Inflammatory macrophage (primary cell): ENCODE data around the gene CAPN10.

Source experiments
- DNase-seq, 2 donors: peaks; one replicate each; pipeline ENCODE4 v3.0.0-alpha.2; 2020 to 2022

CAPN10 gene

GRCh38 chr2:240626531-240627300 is 40.2 kb downstream of the CAPN10 start:
- peak; percentile 67 to 82 for DNase-seq

- DNase-seq, result no peak
Observed at GRCh38 chr2:240627736-240628506, 41.4 kb downstream of the CAPN10 start.

GRCh38 chr2:240628507-240628807 is 41.9 kb downstream of the CAPN10 start:
- DNase-seq, result no peak

DNA sequence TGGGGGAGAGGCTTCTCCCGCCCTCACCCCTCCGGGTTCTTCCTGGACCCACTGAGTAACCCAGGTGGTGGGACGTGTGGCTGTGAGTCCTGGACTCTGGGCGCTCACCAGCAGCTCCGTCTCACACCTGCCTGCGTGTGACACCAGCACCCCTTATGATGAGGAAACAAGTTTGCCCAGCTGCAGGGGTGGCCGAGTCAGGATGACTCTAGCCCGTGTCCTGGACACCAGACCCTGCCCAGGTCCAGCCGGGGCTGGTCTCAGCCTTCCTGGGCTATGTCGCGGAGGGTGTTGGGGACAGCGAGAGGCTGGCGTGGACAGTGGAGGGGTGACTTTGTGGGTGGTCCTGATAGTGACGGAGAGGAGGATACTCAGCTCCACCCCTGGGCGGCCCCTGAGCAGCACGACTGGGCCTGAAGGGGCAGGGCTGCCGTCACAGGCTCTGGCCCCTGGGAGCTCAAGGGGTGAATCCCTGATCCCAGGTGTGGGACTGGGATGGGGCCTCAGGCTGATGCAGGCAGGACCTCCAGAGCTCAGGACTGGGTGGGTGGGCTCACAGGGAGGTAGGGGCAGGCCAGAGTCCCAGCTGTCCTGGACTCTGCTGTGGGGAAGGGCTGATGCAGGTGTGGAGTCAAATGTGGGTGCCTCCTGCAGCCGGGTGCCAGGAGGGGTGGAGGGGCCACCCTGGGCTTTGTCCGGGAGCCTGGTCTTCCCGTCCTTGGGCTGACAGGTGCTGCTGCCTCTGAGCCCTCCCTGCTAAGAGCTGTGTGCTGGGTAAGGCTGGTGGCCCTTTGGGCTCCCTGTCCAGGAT is 42.5 kb downstream of the CAPN10 start:
- no peak for DNase-seq

GRCh38 chr2:240629619-240629967 is 43.1 kb downstream of the CAPN10 start:
- no peak for DNase-seq

GRCh38 chr2:240629968-240630770 is 43.6 kb downstream of the CAPN10 start:
- no peak for DNase-seq

GRCh38 chr2:240630771-240631547 is 44.4 kb downstream of the CAPN10 start:
- no peak for DNase-seq

GRCh38 chr2:240631548-240632305 is 45.2 kb downstream of the CAPN10 start:
- no peak for DNase-seq

DNA sequence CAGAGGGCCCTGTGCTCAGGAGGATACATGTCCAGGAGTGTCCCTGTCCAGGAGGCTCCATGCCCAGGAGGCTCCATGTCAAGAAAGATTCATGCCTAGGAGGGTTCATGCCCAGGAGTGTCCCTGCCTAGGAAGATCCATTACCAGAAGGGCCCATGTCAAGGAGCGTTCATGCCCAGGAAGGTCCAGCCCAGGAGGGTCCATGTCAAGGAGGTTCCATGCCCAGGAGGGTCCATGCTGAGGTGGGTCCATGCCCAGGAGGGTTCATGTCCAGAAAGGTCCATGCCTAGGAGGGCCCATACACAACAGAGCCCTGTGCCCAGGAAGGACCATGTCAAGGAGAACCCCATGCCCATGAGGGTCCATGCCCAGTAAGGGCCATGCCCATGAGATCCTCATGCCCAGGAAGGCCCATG is 45.8 kb downstream of the CAPN10 start:
- DNase-seq, result no peak

- DNase-seq, result no peak
Observed at GRCh38 chr2:240635121-240635997, 48.8 kb downstream of the CAPN10 start.

- no peak for DNase-seq
Observed at GRCh38 chr2:240635998-240636547, 49.5 kb downstream of the CAPN10 start.

DNA sequence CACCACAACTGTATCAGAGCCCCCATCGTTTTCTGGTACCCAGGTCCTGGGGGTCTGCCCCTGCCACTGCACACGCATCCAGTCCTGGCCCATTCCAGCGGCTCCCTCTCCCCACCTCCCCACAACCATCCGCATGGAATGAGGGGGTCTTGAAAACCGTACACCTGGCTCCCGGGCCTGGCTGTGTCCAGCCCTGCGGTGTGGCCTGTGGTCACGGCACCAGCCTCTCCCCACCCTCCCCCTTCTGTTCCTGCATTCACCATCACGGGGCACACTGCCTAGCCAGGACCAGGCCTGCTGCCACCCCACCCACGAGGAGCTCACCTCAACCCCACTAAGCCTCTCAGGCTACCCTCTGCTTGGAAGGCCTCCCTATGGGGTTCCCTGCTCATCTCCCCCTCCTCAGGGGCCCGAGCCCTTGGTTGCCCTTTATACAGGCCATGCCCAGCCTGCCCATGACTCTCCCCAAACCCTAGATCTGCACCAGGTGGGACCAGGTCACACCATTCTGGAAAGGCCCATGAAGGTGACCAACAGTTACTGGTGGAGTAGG is 50.1 kb downstream of the CAPN10 start:
- DNase-seq, result no peak

- no peak for DNase-seq
Observed at GRCh38 chr2:240637116-240637900, 50.8 kb downstream of the CAPN10 start.

DNA sequence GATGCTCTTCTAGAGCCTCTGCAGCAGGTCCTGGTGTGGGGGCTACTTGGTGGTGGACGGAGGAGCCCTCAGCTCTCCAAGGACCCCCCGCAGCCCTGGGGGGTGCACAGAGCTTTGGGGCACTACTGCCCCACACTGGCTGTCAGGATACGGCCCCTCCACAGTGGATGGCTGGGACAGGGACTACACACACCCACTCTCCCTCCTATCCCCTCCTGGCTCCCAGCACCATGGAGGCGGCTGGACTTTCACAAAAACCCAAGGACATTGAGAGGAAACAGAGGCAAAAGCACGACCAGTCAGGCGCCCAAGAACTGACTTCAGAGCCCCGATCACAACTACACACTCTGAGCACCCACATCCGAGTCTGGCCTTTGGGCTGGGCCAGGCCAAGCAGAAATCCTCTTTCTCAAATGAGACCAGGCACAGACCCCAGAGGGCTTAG is 51.4 kb downstream of the CAPN10 start:
- no peak for DNase-seq

- DNase-seq, result no peak
Observed at GRCh38 chr2:240638512-240639160, 52.1 kb downstream of the CAPN10 start.

GRCh38 chr2:240639566-240639965 is 53.0 kb downstream of the CAPN10 start:
- DNase-seq, result no peak

- DNase-seq, result peak; percentile 22 to 62
Observed at GRCh38 chr2:240640939-240641338, 54.4 kb downstream of the CAPN10 start.
